GM19193 (cell line): ENCODE results near the gene GYPC.
A peak's percentile ranks its signal among the peaks of the same experiment; 100 is the strongest.

Experiments
- POLR2A ChIP-seq: IDR thresholded peaks from 4 replicates; pipeline ENCODE4 v1.6.1; 2011; ENCODE audit not compliant: insufficient read depth, insufficient read length; ENCODE audit errors: extremely low read depth

The GYPC gene

GRCh38 chr2:126659562-126660467 is 3.9 kb downstream of the GYPC start:
- no peak for TF ChIP-seq POLR2A

- TF ChIP-seq POLR2A = no peak
These were observed 5.0 kb downstream of the GYPC start for GRCh38 chr2:126660971-126661370.

- no peak for TF ChIP-seq POLR2A
These were observed 5.9 kb downstream of the GYPC start for GRCh38 chr2:126661702-126662500.

GRCh38 chr2:126662621-126663020 is 6.7 kb downstream of the GYPC start:
- TF ChIP-seq POLR2A = no peak

GRCh38 chr2:126663184-126663963 is 7.4 kb downstream of the GYPC start:
- no peak for TF ChIP-seq POLR2A

- peak; percentile 25 for TF ChIP-seq POLR2A
These were observed 8.3 kb downstream of the GYPC start for GRCh38 chr2:126664234-126664633.

GRCh38 chr2:126664639-126665038 is 8.7 kb downstream of the GYPC start:
- TF ChIP-seq POLR2A = no peak

- no peak for TF ChIP-seq POLR2A
These were observed 9.5 kb downstream of the GYPC start for GRCh38 chr2:126665483-126665882.

- no peak for TF ChIP-seq POLR2A
These were observed 12.3 kb downstream of the GYPC start for GRCh38 chr2:126668254-126668653.

- no peak for TF ChIP-seq POLR2A
These were observed 13.8 kb downstream of the GYPC start for GRCh38 chr2:126669772-126670171.

- TF ChIP-seq POLR2A = no peak
These were observed 15.5 kb downstream of the GYPC start for GRCh38 chr2:126671488-126671887.

GRCh38 chr2:126672980-126673605 is 17.1 kb downstream of the GYPC start:
- no peak for TF ChIP-seq POLR2A

- TF ChIP-seq POLR2A = no peak
These were observed 18.3 kb downstream of the GYPC start for GRCh38 chr2:126674075-126674744.

- TF ChIP-seq POLR2A = no peak
These were observed 19.7 kb downstream of the GYPC start for GRCh38 chr2:126675637-126676036.
